ENCODE data around the gene LIMA1.
A peak's percentile ranks its signal among the peaks of the same experiment; 100 is the strongest.
"Not testable (repeated sequence)": the region's sequence is repeated elsewhere in the genome, so short reads cannot be mapped to it uniquely, and the experiment has no call there.

Gene LIMA1

GRCh38 chr12:50283229-50283923 is at the start of gene LIMA1:
TSS of gene LIMA1 (minus strand) at chr12:50283520. CDS start at chr12:50248751, 34,769 bp downstream.
- peak; percentile 91 to 93 for DNase-seq

GRCh38 chr12:50331745-50332144 is 48.4 kb upstream of the LIMA1 start:
- no peak for DNase-seq

- not testable (repeated sequence) for DNase-seq
These were observed 45.3 kb upstream of the LIMA1 start for GRCh38 chr12:50328664-50329063.

- no peak for DNase-seq
These were observed 43.4 kb upstream of the LIMA1 start for GRCh38 chr12:50326590-50327284.

- no peak for DNase-seq
These were observed 42.6 kb upstream of the LIMA1 start for GRCh38 chr12:50325890-50326391.

- not testable (repeated sequence) for DNase-seq
These were observed 41.5 kb upstream of the LIMA1 start for GRCh38 chr12:50324770-50325169.

GRCh38 chr12:50324077-50324476 is 40.8 kb upstream of the LIMA1 start:
- DNase-seq, result not testable (repeated sequence)

- DNase-seq, result no peak
These were observed 38.9 kb upstream of the LIMA1 start for GRCh38 chr12:50322206-50322605.

- no peak for DNase-seq
These were observed 33.9 kb upstream of the LIMA1 start for GRCh38 chr12:50317203-50317602.

- no peak for DNase-seq
These were observed 32.5 kb upstream of the LIMA1 start for GRCh38 chr12:50315803-50316202.

- peak in 1 of 2 donors; percentile 4 for DNase-seq
These were observed 31.5 kb upstream of the LIMA1 start for GRCh38 chr12:50314636-50315312.

GRCh38 chr12:50313971-50314370 is 30.7 kb upstream of the LIMA1 start:
- DNase-seq, result not testable (repeated sequence)

GRCh38 chr12:50313256-50313931 is 30.1 kb upstream of the LIMA1 start:
- DNase-seq, result no peak

GRCh38 chr12:50311858-50312609 is 28.7 kb upstream of the LIMA1 start:
- not testable (repeated sequence) for DNase-seq

GRCh38 chr12:50309950-50310349 is 26.6 kb upstream of the LIMA1 start:
- DNase-seq, result no peak

GRCh38 chr12:50302686-50303085 is 19.4 kb upstream of the LIMA1 start:
- DNase-seq, result no peak

- no peak for DNase-seq
These were observed 14.7 kb upstream of the LIMA1 start for GRCh38 chr12:50297996-50298395.

GRCh38 chr12:50297027-50297426 is 13.7 kb upstream of the LIMA1 start:
- no peak for DNase-seq

- DNase-seq, result no peak
These were observed 13.2 kb upstream of the LIMA1 start for GRCh38 chr12:50296554-50296953.

GRCh38 chr12:50291377-50291776 is 8.1 kb upstream of the LIMA1 start:
- DNase-seq, result no peak

- not testable (repeated sequence) for DNase-seq
These were observed 7.4 kb upstream of the LIMA1 start for GRCh38 chr12:50290692-50291091.

GRCh38 chr12:50287271-50287670 is 4.0 kb upstream of the LIMA1 start:
- no peak for DNase-seq
